GM12878 (cell line): Measurements from ENCODE around the gene TOP1. TPM values are rescaled to one million over a fixed set of nuclear protein-coding genes. Genes with fewer than 3 reads are reported as not detected.

Source experiments
- ATAC-seq: fragments of 200-7000 bp; cut with Tn5 transposase; 3 replicates; pipeline ENCODE4 v1.9.1; 2020; ENCODE audit warnings: mild to moderate bottlenecking, moderate library complexity
- BruUV-seq: library from RNA; stranded (reverse); fragments of 400-500 nt; replicated peaks from 2 replicates; lab custom pipeline; 2021; lab: Mats Ljungman, UMichigan
- CTCF ChIA-PET: fragments of 300-600 bp; sonication (Branson Sonifier 250); formaldehyde crosslinking; extraction: SDS; loops from one replicate; lab custom pipeline; 2021; ENCODE audit warnings: inconsistent platforms; lab: Yijun Ruan, JAX
- POLR2A ChIA-PET: fragments of 350-600 bp; formaldehyde crosslinking; extraction: SDS; loops from one replicate; lab custom pipeline; 2021; ENCODE audit warnings: inconsistent platforms; lab: Charles Lee
- RAD21 ChIA-PET: fragments of 300-600 bp; sonication (Branson Sonifier 250); formaldehyde crosslinking; loops from one replicate; lab custom pipeline; 2023; ENCODE audit warnings: antibody characterized with exemption; ENCODE audit not compliant: unreplicated experiment; lab: Charles Lee
- SMC1A ChIA-PET: fragments of 300-600 bp; sonication (Branson Sonifier 250); formaldehyde crosslinking; loops from one replicate; lab custom pipeline; 2023; ENCODE audit not compliant: unreplicated experiment, uncharacterized antibody; lab: Charles Lee
- DNase-seq: peaks from one replicate; pipeline ENCODE4 v3.0.0-alpha.2; 2011; ENCODE audit warnings: low read depth, low spot score
- FAIRE-seq: peaks from 3 replicates; lab custom pipeline; 2011; peaks lifted over from hg19 to GRCh38; lab: Jason Lieb, UNC
- H2AFZ ChIP-seq: 2 replicates; pipeline ENCODE4 v1.6.0; 2011; ENCODE audit warnings: low read depth, low read length, control low read depth; ENCODE audit not compliant: control insufficient read depth
- H3K27ac ChIP-seq: 2 replicates; pipeline ENCODE4 v1.5.1; 2011; ENCODE audit warnings: control low read depth; ENCODE audit not compliant: control insufficient read depth, insufficient read depth
- H3K27me3 ChIP-seq, 2 experiments: replicated peaks in 1 of 2; 2 replicates each; pipeline versions ENCODE4 v1.6.0 to v1.6.1; 2011; ENCODE audit warnings: low read length in 1 of 2; ENCODE audit not compliant: control insufficient read depth in 2 of 2, insufficient read depth in 2 of 2
- H3K36me3 ChIP-seq, 2 experiments: 2 replicates each; pipeline ENCODE4 v1.5.1; 2011; ENCODE audit warnings: low read length in 1 of 2; ENCODE audit not compliant: control insufficient read depth in 2 of 2, insufficient read depth in 2 of 2
- H3K4me1 ChIP-seq: 2 replicates; pipeline ENCODE4 v1.6.1; 2011; ENCODE audit warnings: mild to moderate bottlenecking, low read length, moderate library complexity, mixed read lengths; ENCODE audit not compliant: control insufficient read depth, insufficient read depth
- H3K4me2 ChIP-seq: 2 replicates; pipeline ENCODE4 v1.6.0; 2011; ENCODE audit warnings: control low read depth; ENCODE audit not compliant: control insufficient read depth, insufficient read depth
- H3K4me3 ChIP-seq: fragments of 200-600 bp; sonication (generic); 2 replicates; pipeline ENCODE4 v1.5.1; 2016
- H3K79me2 ChIP-seq: 2 replicates; pipeline ENCODE4 v1.6.0; 2011; ENCODE audit warnings: low read length; ENCODE audit not compliant: control insufficient read depth, insufficient read depth
- H3K9ac ChIP-seq: 2 replicates; pipeline ENCODE4 v1.8.0; 2011; ENCODE audit warnings: low read length, control low read depth, mixed read lengths; ENCODE audit not compliant: control insufficient read depth, insufficient read depth
- H3K9me3 ChIP-seq: replicated peaks from 3 replicates; pipeline ENCODE4 v1.5.1; 2011; ENCODE audit warnings: mild to moderate bottlenecking, low read length; ENCODE audit not compliant: control insufficient read depth, insufficient read depth
- H4K20me1 ChIP-seq: 2 replicates; pipeline ENCODE4 v1.6.0; 2011; ENCODE audit not compliant: control insufficient read depth, insufficient read depth
- BACH1 ChIP-seq: fragments of 450-650 bp; IDR thresholded peaks from 2 replicates; pipeline ENCODE4 v1.6.1; 2017; ENCODE audit warnings: mild to moderate bottlenecking, borderline replicate concordance
- BHLHE40 ChIP-seq, 2 experiments: fragments of 450-650 bp in 1 of 2; IDR thresholded peaks; 2 replicates each; pipeline ENCODE4 v1.6.1; 2011 to 2017; ENCODE audit warnings: low read depth in 2 of 2, borderline replicate concordance in 1 of 2, improper control_type of control experiment in 1 of 2, low read length in 1 of 2, mild to moderate bottlenecking in 1 of 2
- CBX3 ChIP-seq: fragments of 200-600 bp; sonication (generic); IDR thresholded peaks from 2 replicates; pipeline ENCODE4 v1.6.1; 2016; ENCODE audit warnings: low read depth, borderline replicate concordance
- ESRRA ChIP-seq: IDR thresholded peaks from 2 replicates; pipeline ENCODE4 v1.6.1; 2012; ENCODE audit warnings: mild to moderate bottlenecking, low read length, improper control_type of control experiment
- IKZF1 ChIP-seq: fragments of 450-650 bp; conservative IDR thresholded peaks from 2 replicates; pipeline ENCODE4 v1.6.1; 2017; ENCODE audit warnings: antibody characterized with exemption, mild to moderate bottlenecking
- IKZF2 ChIP-seq, 2 experiments: fragments of 450-650 bp; IDR thresholded peaks; 2 replicates each; pipeline ENCODE4 v1.6.1; 2017; ENCODE audit warnings: mild to moderate bottlenecking in 2 of 2, moderate library complexity in 2 of 2
- MLLT1 ChIP-seq: fragments of 450-650 bp; IDR thresholded peaks from 2 replicates; pipeline ENCODE4 v1.6.1; 2016; ENCODE audit warnings: mild to moderate bottlenecking
- PAX8 ChIP-seq: fragments of 450-650 bp; IDR thresholded peaks from 2 replicates; pipeline ENCODE4 v1.6.1; 2017; ENCODE audit warnings: mild to moderate bottlenecking, moderate library complexity
- SKIL ChIP-seq: fragments of 450-650 bp; IDR thresholded peaks from 2 replicates; pipeline ENCODE4 v1.6.1; 2017; ENCODE audit warnings: mild to moderate bottlenecking, low read depth, inconsistent platforms; ENCODE audit not compliant: poor library complexity, severe bottlenecking
- SPI1 ChIP-seq: IDR thresholded peaks from 2 replicates; pipeline ENCODE4 v1.6.1; 2011; ENCODE audit warnings: low read depth, mild to moderate bottlenecking, low read length, moderate library complexity, borderline replicate concordance; ENCODE audit not compliant: insufficient read depth
- TCF12 ChIP-seq: IDR thresholded peaks from 2 replicates; pipeline ENCODE4 v1.6.1; 2011; ENCODE audit warnings: low read depth, mild to moderate bottlenecking, low read length
- ZNF274 ChIP-seq: IDR thresholded peaks from one replicate; pipeline ENCODE4 v1.8.0; 2011; ENCODE audit not compliant: insufficient read length, insufficient read depth
- ZNF687 ChIP-seq: fragments of 450-650 bp; IDR thresholded peaks from 2 replicates; pipeline ENCODE4 v1.6.1; 2017; ENCODE audit warnings: mild to moderate bottlenecking, moderate library complexity
- WGBS: methylation state at CpG from one replicate; pipeline ENCODE4 v1.1.6; 2016; ENCODE audit warnings: low lambda C conversion rate; ENCODE audit not compliant: insufficient replicate concordance, insufficient coverage; ENCODE audit errors: missing lambda C conversion rate; 5-methylcytosine and 5-hydroxymethylcytosine counted together
- in situ Hi-C: fragments of 300-500 bp; cut with MboI; formaldehyde crosslinking; loops from 9 replicates; pipeline ENCODE4 v1.14.3; 2018; ENCODE audit warnings: mixed read lengths
- intact Hi-C: fragments of 100-400 bp; cut with micrococcal nuclease; formaldehyde crosslinking; loops from one replicate; pipeline ENCODE4 v1.14.2; 2022; ENCODE audit not compliant: unreplicated experiment
- polyA plus RNA-seq, 11 experiments: library from polyadenylated mRNA; depleted of rRNA in 4 of 11; unstranded in 6 of 11; stranded (reverse) in 5 of 11; fragments of >200 nt; fragmentation: Nextera tagmentation in 4 of 11; fragmentation: Illumina TruSeq in 1 of 11; extraction: Ambion mirVana in 4 of 11; extraction: Trizol in 1 of 11; gene quantifications; 1 replicate in 1 of 11; 2 replicates in 10 of 11; pipeline versions ENCODE4 v1.2.1 to v1.2.3, GENCODE V29; 2011 to 2016; ENCODE audit warnings: inconsistent platforms in 2 of 11, missing spikeins in 2 of 11, low read depth in 1 of 11
- total RNA-seq, 4 experiments: library from RNA; depleted of rRNA in 3 of 4; stranded (reverse); fragments of >200 nt in 3 of 4; fragmentation: Illumina TruSeq in 1 of 4; extraction: Trizol in 1 of 4; gene quantifications; 2 replicates each; pipeline versions ENCODE4 v1.2.1 to v1.2.3, GENCODE V29; 2013 to 2021

The TOP1 gene
- total and polyA plus RNA-seq, 10 of the 15 experiments (the other 5 are each of a cell fraction or from before 2014, with no cell fraction given): 21.5 to 128 (median 47.3) TPM

- Histone ChIP-seq H3K4me1 (peaks cover 48% of the 10 kb centered on the region), H3K36me3 (peaks cover 0 to 3% of the 10 kb centered on the region in 2 experiments; a peak in 3 of 4 replicates), H3K27ac (peak overlapping the region; percentile 61), H4K20me1 (peaks cover 9% of the 10 kb centered on the region), H3K9me3 (no peaks in the 10 kb centered on the region), H3K9ac (peak overlapping the region; percentile 50), H3K4me3 (0 out of 2 replicates have a peak overlapping the region, but pooled peaks have one; percentile 32), H2AFZ (no peak overlapping the region), H3K79me2 (peaks cover 92% of the 10 kb centered on the region), H3K4me2 (peak overlapping the region; percentile 75), H3K27me3 (no peaks in the 10 kb centered on the region)
- ChIA-PET RAD21 (interaction anchor here (0.8 to 4.0 kb wide), 5 partner anchors 16 to 151 kb away, joined by 3 to 42 read pairs (median 4); no protein-coding TSS in a partner anchor), SMC1A (interaction anchor here (0.5 to 5.9 kb wide), 11 partner anchors 8 to 165 kb away, joined by 3 to 71 read pairs (median 5); no protein-coding TSS in a partner anchor), CTCF (interaction anchor here (0.7 to 10.1 kb wide), 10 partner anchors 8 to 199 kb away, joined by 3 to 75 read pairs (median 5); partner anchors contain the start of gene LPIN3), POLR2A (interaction anchor here (0.7 to 11.3 kb wide), 7 partner anchors 7 to 552 kb away, joined by 3 to 84 read pairs (median 4); no protein-coding TSS in a partner anchor)
- BruUV-seq: no TSS peak
- intact Hi-C loops: no loop called here
- in situ Hi-C loops: no loop called here
- DNase-seq (no peak), FAIRE-seq (no peak), ATAC-seq (peak; percentile 32)
- 69% methylated on average over 8 of the region's 8 CpGs for WGBS
- TF ChIP-seq IKZF2 (IDR thresholded peaks at IDR 0.05) (peak; percentile 20 to 23; a peak in 1 of 4 replicates), MLLT1 (0 out of 2 replicates have a peak, but pooled peaks have one; percentile 19), BACH1 (no peak), IKZF1 (peak; percentile 72), ZNF274 (no peak), CBX3 (no peak), ESRRA (no peak), ZNF687 (peak; percentile 75), TCF12 (0 out of 2 replicates have a peak, but pooled peaks have one; percentile 35), BHLHE40 (IDR thresholded peaks at IDR 0.05; ENCODE audit: borderline replicate concordance in 1 of 2, low read depth in 2 of 2, low read length in 1 of 2) (peak; percentile 28 to 76; a peak in 3 of 4 replicates), SKIL (no peak), PAX8 (no peak), SPI1 (peak; percentile 65; the same call in 1 of the 2 replicates)
Measured at GRCh38 chr20:41141153-41141815, 112.7 kb downstream of the TOP1 start.
